AG04449 (cell line): Measurements from ENCODE around the gene CNR1.

Experiments used
- CTCF ChIA-PET: fragments of 350-600 bp; formaldehyde crosslinking; extraction: SDS; loops from one replicate; lab custom pipeline; 2021; ENCODE audit warnings: antibody characterized with exemption; lab: Yijun Ruan, JAX
- POLR2A ChIA-PET: fragments of 400-600, 350-600 bp; formaldehyde crosslinking; extraction: SDS; loops from one replicate; lab custom pipeline; 2020; ENCODE audit warnings: antibody characterized with exemption, inconsistent platforms; lab: Yijun Ruan, JAX
- DNase-seq: peaks from one replicate; pipeline ENCODE4 v3.0.0-alpha.2; 2010; ENCODE audit warnings: low read depth, low spot score
- H3K4me3 ChIP-seq: 2 replicates; pipeline ENCODE4 v1.5.1; 2011; ENCODE audit warnings: low read depth, mild to moderate bottlenecking, control low read depth, low read length
- CTCF ChIP-seq: IDR thresholded peaks from one replicate; pipeline ENCODE4 v1.5.1; 2011; ENCODE audit warnings: mild to moderate bottlenecking, moderate library complexity, low read length, control low read depth, inconsistent platforms; ENCODE audit not compliant: insufficient read depth; ENCODE audit errors: missing control alignments

Gene CNR1

GRCh38 chr6:88107241-88107640 lies 58.9 kb downstream of the CNR1 start:
- no peak for DNase-seq
- POLR2A ChIA-PET: no interaction called here
- TF ChIP-seq CTCF: no peak
- no peak overlapping the region for H3K4me3 ChIP-seq
- CTCF ChIA-PET: no interaction called here

- ChIA-PET POLR2A (no interaction called here), CTCF (no interaction called here)
- no peak for TF ChIP-seq CTCF
- no peak for DNase-seq
- H3K4me3 ChIP-seq: no peak overlapping the region
Observed at GRCh38 chr6:88105741-88106340, 60.3 kb downstream of the CNR1 start.
